Stimulated activated CD4-positive, alpha-beta T cell treated with anti-CD3 and anti-CD28 coated beads, Interleukin-1b, Interleukin-23, amount 100 ng/mL, for 24 hours (primary cell): Measurements from ENCODE around the gene PROX1.
"Not testable (repeated sequence)": the region's sequence is repeated elsewhere in the genome, so short reads cannot be mapped to it uniquely, and the experiment has no call there.

Source experiments
- DNase-seq, 4 experiments: peaks; one replicate each; pipeline ENCODE4 v3.0.0-alpha.2; 2020; ENCODE audit warnings: low read depth in 4 of 4, low spot score in 1 of 4

The PROX1 gene

DNA sequence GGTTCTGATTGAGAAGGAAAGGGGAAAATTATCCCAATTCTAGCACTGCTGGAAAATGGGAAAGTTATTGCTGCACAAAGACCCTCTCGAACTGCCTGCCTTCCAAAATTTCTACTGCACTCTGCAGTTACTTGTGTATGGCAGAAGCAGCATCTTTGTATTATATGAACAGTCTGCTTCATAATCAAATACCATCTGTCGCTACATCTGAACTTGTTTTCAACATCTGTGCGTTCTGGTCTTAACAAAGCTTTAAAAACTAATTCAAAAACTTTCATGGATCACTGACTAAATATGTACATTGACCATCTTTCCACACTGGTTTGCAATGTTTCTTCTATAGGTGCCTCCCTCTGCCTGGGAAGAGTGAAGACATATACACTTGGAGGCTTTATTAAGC, 79.2 kb downstream of the PROX1 start:
- no peak for DNase-seq

DNA sequence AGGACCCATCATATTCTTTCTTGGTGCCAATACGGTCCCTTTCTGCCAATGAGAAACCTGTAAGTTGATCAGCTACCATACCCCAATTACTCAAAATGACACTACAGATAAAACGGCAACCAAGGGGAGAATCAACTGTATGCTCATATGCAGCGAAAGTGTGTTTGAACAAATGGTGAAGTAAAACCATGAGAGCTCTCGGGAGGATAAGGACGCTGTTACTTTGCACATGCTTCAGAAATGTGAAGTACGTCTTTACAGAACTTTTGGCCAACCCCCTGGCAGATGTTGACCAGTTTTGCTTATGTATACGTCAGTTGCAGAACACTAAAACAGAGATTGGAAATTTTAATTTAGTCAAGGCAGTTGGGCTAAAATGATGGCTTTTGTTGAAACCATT, 79.6 kb downstream of the PROX1 start:
- DNase-seq: no peak

DNA sequence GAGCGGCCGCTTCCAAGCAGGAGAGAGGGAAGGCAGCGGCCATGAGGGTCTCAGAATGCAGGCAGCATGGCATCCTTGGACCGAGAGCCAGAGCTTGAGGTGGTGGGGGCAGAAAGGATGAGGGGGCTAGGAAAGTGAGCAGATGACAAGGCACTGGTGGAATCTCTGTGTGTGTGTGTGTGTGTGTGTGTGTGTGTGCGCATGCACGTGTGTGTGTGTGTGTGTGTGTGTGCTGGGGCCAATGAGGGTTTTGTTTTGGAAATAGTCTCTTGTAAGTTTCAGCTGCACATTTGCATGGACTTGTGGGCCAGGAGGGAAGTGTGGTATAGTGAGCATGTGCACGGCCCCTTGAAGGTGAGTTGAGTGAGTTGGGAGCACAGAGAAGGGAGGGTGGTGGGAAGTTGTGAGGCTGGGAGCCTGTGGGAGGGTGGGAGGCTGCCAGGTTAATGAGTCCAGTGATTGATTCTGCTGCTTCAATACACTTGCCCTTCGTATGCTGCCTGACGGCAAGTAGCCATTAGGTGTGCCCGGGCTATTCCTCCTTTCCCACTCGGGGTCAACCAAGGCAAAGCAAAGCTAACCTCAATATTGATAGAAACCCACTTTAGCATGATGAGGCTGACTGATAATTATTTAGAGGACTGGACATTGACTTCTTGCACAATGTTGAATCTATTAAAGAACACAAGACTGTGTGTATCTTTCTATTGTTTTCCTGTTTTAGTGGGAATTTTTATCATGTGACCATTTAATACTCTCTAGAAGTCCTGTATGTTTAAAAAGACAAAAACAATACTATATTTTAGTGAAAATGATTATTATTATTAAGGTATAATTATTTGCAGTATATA, 80.3 kb downstream of the PROX1 start:
- no peak for DNase-seq

- no peak for DNase-seq
These were observed 81.2 kb downstream of the PROX1 start for GRCh38 chr1:214068979-214069378.

DNA sequence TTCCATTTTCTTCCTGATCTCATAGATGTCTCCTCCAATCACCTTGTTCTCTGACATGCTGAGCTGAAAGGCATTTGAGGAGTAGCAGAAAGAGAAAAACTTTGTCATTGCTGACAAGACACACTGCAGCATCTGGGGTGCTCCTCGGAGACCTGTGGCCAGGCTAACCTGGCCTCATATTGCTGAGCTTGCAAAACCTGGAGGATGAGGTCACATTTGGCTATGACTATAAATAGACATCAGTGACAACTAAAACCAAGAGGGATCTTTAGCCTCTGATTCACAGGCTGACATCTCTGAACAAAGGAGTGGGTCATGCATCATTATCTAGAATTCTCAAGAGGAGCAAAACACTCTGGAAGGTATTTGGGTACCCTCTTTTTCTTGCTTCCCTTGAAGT, 83.7 kb downstream of the PROX1 start:
- no peak for DNase-seq

DNA sequence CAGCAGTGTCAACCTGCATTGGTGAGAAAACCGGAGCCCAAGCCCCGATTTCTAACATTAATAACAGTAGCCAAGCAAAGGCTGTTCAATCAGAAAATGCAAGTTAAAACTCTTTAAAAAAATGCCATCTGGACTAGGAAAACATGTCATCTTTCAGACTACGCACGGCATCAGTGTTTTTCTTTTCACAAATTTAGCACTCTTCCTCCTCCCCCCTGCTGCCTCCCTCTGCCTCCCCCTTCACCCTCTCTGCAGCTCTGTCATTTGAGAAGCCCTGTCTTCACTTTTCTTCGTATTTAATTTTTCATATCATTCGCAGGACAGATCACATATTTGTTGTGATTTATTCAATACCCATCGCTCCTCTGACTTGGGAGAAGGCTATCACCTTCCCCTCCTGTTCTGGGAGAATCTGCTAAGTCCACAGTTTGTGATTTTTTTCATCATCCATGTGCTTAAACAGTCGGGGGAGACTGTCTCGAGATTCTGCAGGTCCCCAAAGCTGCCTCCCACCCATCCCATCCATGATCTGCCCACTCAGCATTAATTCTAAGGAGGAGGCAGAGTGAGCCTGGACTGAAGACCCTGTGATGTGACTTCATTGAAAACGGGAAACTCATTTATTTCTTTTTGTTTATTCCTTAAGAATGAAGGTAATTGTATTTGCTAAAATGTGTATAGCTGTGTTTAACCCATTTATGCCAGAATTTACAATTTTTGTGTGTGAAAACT, 84.8 kb downstream of the PROX1 start:
- DNase-seq: no peak

GRCh38 chr1:214074477-214074876, 86.7 kb downstream of the PROX1 start:
- DNase-seq: no peak

DNA sequence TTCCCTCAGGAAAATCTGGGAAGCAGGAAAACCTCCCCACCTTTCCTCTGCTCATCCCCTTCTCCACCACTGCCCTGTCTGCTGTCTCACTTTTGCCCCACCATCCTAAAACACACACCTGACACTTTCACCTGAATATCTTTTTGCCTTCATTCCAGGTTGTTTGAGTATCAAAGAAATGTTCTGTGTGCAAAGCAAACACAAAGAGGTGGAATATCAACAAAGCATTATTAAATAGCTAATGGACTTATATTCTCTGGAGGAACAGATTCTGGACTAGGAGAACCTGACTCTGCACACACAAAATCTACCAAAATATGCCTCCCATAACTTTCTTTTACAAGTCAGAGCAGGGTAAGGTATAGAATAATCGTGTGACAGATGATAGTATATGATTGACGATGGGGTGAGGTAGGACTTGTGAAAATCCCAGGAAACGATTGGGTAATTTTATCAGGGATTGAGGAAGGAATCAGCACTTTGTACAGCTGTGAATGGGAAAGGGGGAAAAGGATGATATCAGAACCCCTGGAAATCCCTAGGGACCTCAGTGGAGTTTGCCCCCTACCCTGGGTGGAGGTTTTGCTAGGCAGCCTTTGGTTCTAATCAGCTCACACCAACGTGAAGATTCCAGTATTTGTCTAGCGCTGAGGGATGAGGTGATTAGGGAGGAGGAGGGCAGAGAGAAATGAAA, 87.7 kb downstream of the PROX1 start:
- no peak for DNase-seq

- no peak for DNase-seq
These were observed 88.4 kb downstream of the PROX1 start for GRCh38 chr1:214075999-214076707.

DNA sequence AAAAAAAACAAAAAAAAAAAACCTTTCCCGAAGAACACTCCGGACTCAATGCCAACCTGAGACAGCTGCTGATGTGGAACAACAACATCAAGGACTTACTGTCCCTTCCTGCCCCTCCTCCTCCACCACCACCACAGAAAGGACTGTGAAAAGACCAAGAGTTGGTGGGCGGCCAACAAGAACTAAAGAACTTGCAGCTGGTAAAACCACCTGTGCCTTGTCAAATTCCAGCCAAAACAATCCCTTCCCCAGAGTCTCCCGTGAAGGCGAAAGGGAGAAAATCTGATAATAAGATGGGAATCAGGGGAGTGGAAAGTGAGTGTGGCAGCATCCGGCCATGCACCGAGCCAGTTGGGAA, 88.9 kb downstream of the PROX1 start:
- DNase-seq: no peak

- no peak for DNase-seq
These were observed 91.2 kb downstream of the PROX1 start for GRCh38 chr1:214078950-214079349.

DNA sequence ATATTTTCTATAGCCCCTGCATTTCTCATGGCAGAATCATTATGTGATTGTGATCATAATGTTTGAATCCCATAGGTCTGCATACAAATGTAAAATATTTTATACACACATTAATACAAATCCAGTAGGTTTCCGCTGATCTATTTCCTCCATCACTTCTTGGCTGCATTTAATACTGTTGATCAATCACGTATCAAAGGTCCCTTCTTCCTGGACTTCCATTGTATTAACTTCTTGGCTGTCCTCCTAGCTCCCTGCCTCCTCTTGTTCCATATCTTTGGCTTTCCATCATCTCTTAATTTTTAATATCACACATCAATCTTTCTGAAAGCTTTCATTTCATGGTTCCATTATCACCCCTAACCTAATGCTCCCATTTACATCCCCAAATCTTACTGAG, 97.6 kb downstream of the PROX1 start:
- no peak for DNase-seq

DNA sequence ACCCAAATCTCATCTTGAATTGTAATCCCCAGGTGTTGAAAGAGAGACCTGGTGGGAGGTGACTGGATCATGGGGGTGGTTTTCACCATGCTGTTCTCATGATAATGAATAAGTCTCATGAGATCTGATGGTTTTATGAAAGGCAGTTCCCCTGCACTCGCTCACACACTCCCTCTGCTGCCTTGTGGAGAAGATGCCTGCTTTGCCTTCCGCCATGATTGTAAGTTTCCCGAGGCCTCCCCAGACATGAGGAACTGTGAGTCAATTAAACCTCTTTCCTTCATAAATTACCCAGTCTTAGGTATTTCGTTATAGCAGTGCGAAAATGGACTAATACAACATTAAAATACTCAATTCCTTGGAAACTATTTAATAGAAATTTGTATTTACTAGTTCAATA, 99.2 kb downstream of the PROX1 start:
- DNase-seq: no peak

GRCh38 chr1:214089003-214089402, 101.2 kb downstream of the PROX1 start:
- DNase-seq: not testable (repeated sequence)
